ENCODE data around the gene VAPA. TPM values are rescaled to one million over a fixed set of nuclear protein-coding genes. Genes with fewer than 3 reads are reported as not detected.

The VAPA gene
- total and polyA plus RNA-seq, 3 experiments from 2014 or later = 167 to 228 (median 193) TPM

Other genes with a start within 250 kb of the VAPA start
- gene RAB31, start 205.7 kb upstream of the VAPA start, total RNA-seq = 1 to 10 TPM in 1 of 2 experiments, under 1 TPM in 1; 0.57 to 1.1 TPM
- 4.7 TPM for gene RAB31, start 205.7 kb upstream of the VAPA start, polyA plus RNA-seq
- gene TXNDC2, start 28.0 kb upstream of the VAPA start, total RNA-seq = not detected
- gene TXNDC2, start 28.0 kb upstream of the VAPA start, polyA plus RNA-seq = not detected